ENCODE results near the gene SBK3. TPM values are rescaled to one million over a fixed set of nuclear protein-coding genes. Genes with fewer than 3 reads are reported as not detected.

The SBK3 gene
- total RNA-seq, 1 donor from 2014 or later = 3.3 TPM

GRCh38 chr19:55544776-55545439, 435 bp downstream of the SBK3 start:
- Mint-ChIP-seq H3K4me1 (peaks cover 29% of the 10 kb centered on the region), H3K9me3 (peaks cover 8% of the 10 kb centered on the region), H3K36me3 (peaks cover 3% of the 10 kb centered on the region), H3K27ac (peak overlapping the region; percentile 91), H3K27me3 (ENCODE audit: insufficient read depth, low read depth) (peaks cover 14% of the 10 kb centered on the region), H3K4me3 (no peak overlapping the region)
- Histone ChIP-seq H3K4me2 (peak overlapping the region; percentile 49), H3K27me3 (no peaks in the 10 kb centered on the region), H3K4me1 (peaks cover 34% of the 10 kb centered on the region), H4K20me1 (ENCODE audit: low read depth) (no peaks in the 10 kb centered on the region), H3K79me2 (ENCODE audit: low read depth) (no peaks in the 10 kb centered on the region), H3K4me3 (no peak overlapping the region), H3K36me3 (no peaks in the 10 kb centered on the region), H3F3A (ENCODE audit: low read depth) (peaks cover 19% of the 10 kb centered on the region), H3K27ac (no peak overlapping the region), H3K9me3 (ENCODE audit: low read depth) (no peaks in the 10 kb centered on the region), H2AFZ (replicated peaks) (no peak overlapping the region), H3K9ac (no peak overlapping the region)
- DNase-seq (ENCODE audit: low spot score) = no peak
- TF ChIP-seq EZH2 (IDR thresholded peaks at IDR 0.05) (no peak), CTCF (IDR thresholded peaks at IDR 0.05) (no peak), EZH2phosphoT487 (IDR thresholded peaks at IDR 0.05) (no peak)

- Mint-ChIP-seq H3K4me1 (peaks cover 25% of the 10 kb centered on the region), H3K4me3 (no peak overlapping the region), H3K36me3 (peaks cover 3% of the 10 kb centered on the region), H3K27ac (peak overlapping the region; percentile 3), H3K9me3 (peaks cover 8% of the 10 kb centered on the region), H3K27me3 (ENCODE audit: insufficient read depth, low read depth) (peaks cover 18% of the 10 kb centered on the region)
- peaks cover 32% of the 10 kb centered on the region for H3K4me1 ChIP-seq
- H3F3A ChIP-seq (ENCODE audit: low read depth) = peaks cover 17% of the 10 kb centered on the region
- no peak for DNase-seq (ENCODE audit: low spot score)
- no peaks in the 10 kb centered on the region for H3K9me3 ChIP-seq (ENCODE audit: low read depth)
- no peak overlapping the region for H2AFZ ChIP-seq (replicated peaks)
- H3K4me2 ChIP-seq = no peak overlapping the region
- no peak overlapping the region for H3K9ac ChIP-seq
- H3K27ac ChIP-seq = no peak overlapping the region
- no peak overlapping the region for H3K4me3 ChIP-seq
- H3K27me3 ChIP-seq = no peaks in the 10 kb centered on the region
- no peak for TF ChIP-seq EZH2phosphoT487 (IDR thresholded peaks at IDR 0.05)
- no peaks in the 10 kb centered on the region for H3K36me3 ChIP-seq
- H3K79me2 ChIP-seq (ENCODE audit: low read depth) = no peaks in the 10 kb centered on the region
- H4K20me1 ChIP-seq (ENCODE audit: low read depth) = no peaks in the 10 kb centered on the region
Observed at GRCh38 chr19:55544014-55544413, 1.3 kb downstream of the SBK3 start.

- peaks cover 16% of the 10 kb centered on the region for H3F3A ChIP-seq (ENCODE audit: low read depth)
- H3K27ac Mint-ChIP-seq = peak overlapping the region; percentile 3
- H3K9ac ChIP-seq = no peak overlapping the region
- peaks cover 8% of the 10 kb centered on the region for H3K9me3 Mint-ChIP-seq
- no peak overlapping the region for H3K4me3 Mint-ChIP-seq
- no peaks in the 10 kb centered on the region for H3K27me3 ChIP-seq
- H3K36me3 ChIP-seq = no peaks in the 10 kb centered on the region
- no peak overlapping the region for H3K4me3 ChIP-seq
- no peaks in the 10 kb centered on the region for H3K9me3 ChIP-seq (ENCODE audit: low read depth)
- no peaks in the 10 kb centered on the region for H4K20me1 ChIP-seq (ENCODE audit: low read depth)
- TF ChIP-seq EZH2 (IDR thresholded peaks at IDR 0.05) (no peak), CTCF (IDR thresholded peaks at IDR 0.05) (no peak), EZH2phosphoT487 (IDR thresholded peaks at IDR 0.05) (no peak)
- H3K27me3 Mint-ChIP-seq (ENCODE audit: insufficient read depth, low read depth) = peaks cover 18% of the 10 kb centered on the region
- H3K36me3 Mint-ChIP-seq = peaks cover 3% of the 10 kb centered on the region
- H3K4me1 Mint-ChIP-seq = peaks cover 25% of the 10 kb centered on the region
- no peak for DNase-seq (ENCODE audit: low spot score)
- H3K4me1 ChIP-seq = peaks cover 30% of the 10 kb centered on the region
- no peak overlapping the region for H2AFZ ChIP-seq (replicated peaks)
- H3K27ac ChIP-seq = no peak overlapping the region
- H3K4me2 ChIP-seq = no peak overlapping the region
- H3K79me2 ChIP-seq (ENCODE audit: low read depth) = no peaks in the 10 kb centered on the region
Observed at GRCh38 chr19:55543567-55543966, 1.8 kb downstream of the SBK3 start.

GRCh38 chr19:55542292-55542855, 3.0 kb downstream of the SBK3 start:
- H3K36me3 Mint-ChIP-seq = peaks cover 3% of the 10 kb centered on the region
- H3K27me3 Mint-ChIP-seq (ENCODE audit: insufficient read depth, low read depth) = peaks cover 14% of the 10 kb centered on the region
- no peaks in the 10 kb centered on the region for H3K9me3 ChIP-seq (ENCODE audit: low read depth)

More at GRCh38 chr19:55542292-55542855, 3.0 kb downstream of the SBK3 start:
- DNase-seq (ENCODE audit: low spot score) = no peak
- no peak for TF ChIP-seq EZH2 (IDR thresholded peaks at IDR 0.05)
- Histone ChIP-seq H3K4me1 (peaks cover 31% of the 10 kb centered on the region), H4K20me1 (ENCODE audit: low read depth) (no peaks in the 10 kb centered on the region), H3K4me2 (no peak overlapping the region), H3F3A (ENCODE audit: low read depth) (peaks cover 22% of the 10 kb centered on the region), H3K27me3 (no peaks in the 10 kb centered on the region), H3K36me3 (no peaks in the 10 kb centered on the region), H3K4me3 (no peak overlapping the region), H3K9ac (no peak overlapping the region), H2AFZ (replicated peaks) (no peak overlapping the region), H3K79me2 (ENCODE audit: low read depth) (no peaks in the 10 kb centered on the region), H3K27ac (no peak overlapping the region)
- H3K27ac Mint-ChIP-seq = no peak overlapping the region
- peak overlapping the region; percentile 9 for H3K4me3 Mint-ChIP-seq
- H3K4me1 Mint-ChIP-seq = peaks cover 17% of the 10 kb centered on the region
- peaks cover 8% of the 10 kb centered on the region for H3K9me3 Mint-ChIP-seq

Measured in neural progenitor cell (in vitro differentiated cells).